Stimulated activated CD8-positive, alpha-beta memory T cell treated with anti-CD3 and anti-CD28 coated beads, Interleukin-15, amount 100 ng/mL, for 48 hours (primary cell): ENCODE results near the gene PLA2G5.

Source experiments
- DNase-seq, 2 donors: peaks; one replicate each; pipeline ENCODE4 v3.0.0-alpha.2; 2020; ENCODE audit warnings: low read depth in 2 of 2

The PLA2G5 gene

DNA sequence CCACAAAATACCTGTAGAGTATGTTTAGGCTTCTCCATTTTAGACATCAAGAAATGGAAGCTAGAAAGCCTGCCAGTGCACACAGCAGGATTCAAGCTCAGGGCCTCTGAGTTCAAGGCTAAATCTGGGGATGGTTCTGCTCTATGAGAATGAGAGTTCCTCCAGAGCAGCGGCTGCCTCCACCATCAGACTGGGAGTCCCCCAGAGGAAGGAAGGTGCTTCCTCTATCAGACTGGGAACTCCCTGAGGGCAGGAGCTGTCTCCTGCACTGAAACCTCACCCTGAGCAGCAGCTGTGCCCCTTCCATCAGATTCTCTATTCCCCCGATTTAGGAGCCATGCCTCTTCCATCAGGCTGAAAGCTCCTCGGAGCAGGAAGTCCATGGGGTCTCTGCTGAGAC, 20.1 kb downstream of the PLA2G5 start:
- no peak for DNase-seq

DNA sequence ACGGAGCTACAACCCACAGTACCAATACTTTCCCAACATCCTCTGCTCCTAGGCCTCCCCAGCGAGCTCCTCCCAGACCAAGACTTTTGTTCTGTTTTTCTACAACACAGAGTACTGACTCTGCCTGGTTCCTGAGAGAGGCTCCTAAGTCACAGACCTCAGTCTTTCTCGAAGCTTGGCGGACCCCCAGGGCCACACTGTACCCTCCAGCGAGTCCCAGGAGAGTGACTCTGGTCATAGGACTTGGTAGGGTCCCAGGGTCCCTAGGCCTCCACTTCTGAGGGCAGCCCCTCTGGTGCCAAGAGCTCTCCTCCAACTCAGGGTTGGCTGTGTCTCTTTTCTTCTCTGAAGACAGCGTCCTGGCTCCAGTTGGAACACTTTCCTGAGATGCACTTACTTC, 20.6 kb downstream of the PLA2G5 start:
- DNase-seq: no peak

DNA sequence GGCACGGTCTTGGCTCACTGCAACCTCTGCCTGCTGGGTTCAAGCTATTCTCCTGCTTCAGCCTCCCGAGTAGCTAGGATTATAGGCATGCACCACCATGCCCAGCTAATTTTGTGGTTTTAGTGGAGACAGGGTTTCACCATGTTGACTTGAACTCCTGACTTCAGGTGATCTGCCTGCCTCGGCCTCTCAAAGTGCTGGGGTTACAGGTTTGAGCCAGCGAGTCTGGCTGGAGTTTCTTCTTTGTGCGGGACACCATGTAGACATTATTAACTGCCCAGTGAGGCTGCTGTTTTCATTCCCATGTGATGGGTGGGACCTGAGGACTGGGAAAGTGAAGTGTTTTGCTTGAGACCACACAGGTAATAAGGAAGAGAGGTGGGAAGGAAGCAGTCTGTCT, 23.3 kb downstream of the PLA2G5 start:
- no peak for DNase-seq

DNA sequence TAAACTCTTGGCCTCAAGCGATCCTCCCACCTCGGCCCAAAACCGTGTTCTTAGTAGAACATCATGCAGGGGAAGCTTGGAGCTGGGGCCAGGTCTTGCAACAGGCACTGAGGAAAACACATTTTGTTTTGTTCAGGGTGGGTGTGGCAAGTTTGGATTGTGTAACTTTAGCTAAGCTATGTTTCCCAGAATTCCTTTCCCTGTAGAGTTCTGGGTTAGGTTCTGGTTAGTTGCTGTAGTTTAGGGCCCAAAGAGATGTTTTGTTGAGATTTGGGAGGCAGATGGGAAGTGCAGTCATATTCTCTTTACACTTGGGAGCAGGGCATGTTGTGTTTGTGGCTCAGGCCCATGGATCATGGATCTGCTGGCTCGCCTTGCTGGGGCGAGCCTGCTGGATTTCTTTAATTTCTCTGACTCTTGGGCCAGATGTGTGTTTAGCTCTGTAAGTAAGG, 24.0 kb downstream of the PLA2G5 start:
- DNase-seq: no peak

DNA sequence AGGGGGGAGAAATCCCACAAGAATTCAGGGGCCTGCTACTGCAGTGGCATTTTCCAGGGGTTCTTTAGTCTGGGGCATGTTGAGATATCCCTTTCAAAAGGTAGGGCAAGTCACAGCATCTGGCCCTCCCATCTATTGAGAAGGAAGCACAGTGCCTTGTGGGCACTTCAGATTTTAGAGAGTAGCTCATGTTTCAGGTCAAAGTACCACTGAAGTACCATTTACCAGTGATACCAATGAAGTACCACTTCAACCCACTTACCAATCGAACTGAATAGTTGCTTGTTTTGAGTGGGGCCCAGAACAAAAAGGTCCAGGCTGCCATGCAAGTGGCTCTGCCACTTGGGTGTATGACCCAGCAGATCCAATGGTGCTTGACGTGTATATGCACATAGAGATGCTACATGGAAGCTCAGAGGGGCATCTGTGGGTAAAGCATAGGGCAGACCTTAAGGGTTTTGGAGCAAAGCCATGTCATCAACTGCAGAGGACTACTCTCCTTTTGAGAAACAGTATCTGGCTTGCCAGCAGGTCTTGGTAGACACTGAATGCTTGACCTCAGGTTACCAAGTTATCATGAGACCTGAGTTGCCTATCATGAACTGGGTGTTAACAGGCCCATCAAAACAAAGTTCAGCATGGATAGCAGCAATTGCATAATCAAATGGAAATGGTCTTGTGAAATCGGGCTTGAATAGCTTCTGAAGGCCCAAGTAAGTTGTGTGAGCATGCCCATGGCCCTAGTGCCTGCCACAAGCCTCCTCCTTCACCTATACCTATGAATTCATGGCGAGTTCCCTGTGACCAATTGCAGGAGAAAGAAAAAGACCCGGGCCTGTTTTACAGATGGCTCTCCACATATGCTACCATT, 25.8 kb downstream of the PLA2G5 start:
- DNase-seq: no peak

DNA sequence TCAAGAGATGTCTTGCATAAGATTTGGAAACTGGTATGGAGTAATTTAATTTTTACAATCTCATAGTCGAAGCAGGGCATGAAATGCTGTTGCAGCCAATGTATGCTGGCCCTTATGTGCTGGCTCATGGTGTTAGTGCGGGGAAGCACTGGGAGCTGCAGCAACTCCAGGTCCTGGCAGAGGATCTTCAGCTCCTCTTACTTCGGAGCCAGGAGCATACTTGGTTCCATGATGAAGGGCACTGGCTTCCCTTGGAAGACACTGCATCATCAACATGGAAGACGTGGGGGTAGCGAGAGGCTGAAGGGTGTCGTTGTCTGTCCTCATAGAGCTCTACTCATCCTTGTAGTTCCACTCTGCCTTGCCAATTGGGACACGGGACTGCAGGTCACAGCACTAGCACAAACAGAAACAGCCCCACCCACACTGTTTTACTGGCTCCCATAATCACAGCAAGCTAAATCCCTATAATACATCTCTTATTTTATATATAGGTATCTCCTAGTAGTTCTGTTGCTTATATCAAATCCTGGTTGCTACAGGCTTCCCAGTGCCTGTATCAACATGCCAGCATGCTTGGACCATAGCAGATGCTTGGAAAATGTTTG, 26.9 kb downstream of the PLA2G5 start:
- DNase-seq: no peak

DNA sequence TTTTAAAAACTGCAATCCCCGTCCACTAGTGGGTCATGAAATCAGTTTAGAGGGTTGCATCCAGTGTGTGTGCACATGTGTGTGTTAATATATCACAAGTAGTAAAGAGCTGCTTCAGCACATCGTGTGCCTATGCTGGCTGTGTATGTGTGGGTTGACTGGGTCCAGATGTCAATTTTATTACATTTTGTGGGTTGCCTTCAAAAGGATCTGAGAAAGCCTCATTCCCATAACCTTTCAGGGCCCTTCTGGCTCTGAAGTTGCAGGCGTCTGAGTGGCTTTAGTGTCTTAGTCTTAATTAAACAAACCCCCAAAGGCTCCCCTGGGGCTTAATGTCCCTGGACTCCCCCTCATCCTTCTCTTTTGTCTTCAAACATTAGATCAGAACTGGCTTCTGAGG, 29.5 kb downstream of the PLA2G5 start:
- DNase-seq: no peak

DNA sequence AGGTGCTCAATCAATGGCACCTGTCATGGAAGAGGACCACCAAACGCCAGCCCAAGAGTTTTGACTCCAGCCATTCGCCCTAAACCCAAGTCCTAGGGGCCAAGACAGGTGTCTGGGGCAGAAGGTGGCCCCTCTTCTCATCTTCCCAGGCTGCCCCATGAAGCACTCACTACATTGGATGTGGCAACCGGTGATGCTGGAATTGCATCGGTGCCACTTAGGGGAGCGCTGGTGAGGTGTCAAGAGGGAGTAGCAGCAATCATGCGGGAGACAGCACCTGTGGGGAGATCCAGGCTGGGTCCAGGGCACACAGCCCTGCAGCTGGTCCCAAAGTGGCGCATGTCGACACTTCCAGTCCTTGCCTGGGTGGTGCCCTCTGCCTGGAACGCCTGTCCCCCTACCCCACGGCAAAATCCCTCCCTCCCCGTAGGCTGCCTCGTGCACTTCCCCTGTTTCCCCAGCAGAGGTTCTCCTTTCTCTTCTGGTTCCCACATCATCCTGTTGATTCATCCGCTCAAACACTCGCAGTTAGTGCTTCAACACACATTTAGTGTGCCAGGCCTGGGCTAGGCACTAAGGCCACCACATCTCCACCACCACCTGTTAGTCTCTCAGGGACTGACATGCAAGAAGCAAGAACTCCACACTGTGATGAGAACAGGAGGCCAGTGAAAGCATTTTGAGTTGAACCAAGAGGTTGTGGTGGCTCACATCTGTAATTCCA, 30.8 kb downstream of the PLA2G5 start:
- no peak for DNase-seq

DNA sequence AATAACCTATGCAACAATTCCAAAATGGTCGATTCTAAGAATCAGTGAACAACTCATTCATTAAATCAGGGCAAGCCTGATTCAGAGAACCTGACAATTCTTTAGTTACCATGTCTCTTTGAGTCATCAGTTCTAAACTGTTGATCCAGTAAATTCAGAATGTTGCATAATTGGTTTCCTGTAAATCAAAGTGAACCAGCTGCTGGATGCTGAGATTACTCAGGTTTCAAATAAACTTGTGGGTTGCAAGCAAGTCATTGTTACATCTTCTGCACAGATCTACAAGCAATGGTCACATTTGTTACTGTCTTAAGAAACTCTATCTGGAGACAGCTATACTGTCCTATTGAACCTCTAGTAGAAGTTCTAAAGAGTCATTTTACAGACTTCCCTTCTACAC, 32.9 kb downstream of the PLA2G5 start:
- no peak for DNase-seq

DNA sequence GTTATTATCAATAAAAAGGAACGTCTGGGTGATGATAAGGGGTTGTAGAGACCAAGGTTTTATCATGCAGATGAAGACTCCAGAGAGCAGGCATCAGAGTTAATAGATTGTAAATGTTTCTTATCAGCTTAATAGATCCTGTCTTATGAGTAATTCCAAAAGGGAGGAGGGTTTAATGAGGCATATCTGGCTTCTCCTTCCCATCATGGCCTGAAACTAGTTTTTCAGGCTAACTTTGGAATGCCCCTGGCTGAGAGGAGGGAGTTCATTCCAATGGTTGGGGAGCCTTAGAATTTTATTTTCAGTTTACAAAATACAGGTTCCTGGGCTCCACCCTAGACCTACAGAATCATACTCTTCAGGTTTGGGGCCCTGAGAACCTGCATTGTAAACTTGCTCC, 35.9 kb downstream of the PLA2G5 start:
- no peak for DNase-seq

DNA sequence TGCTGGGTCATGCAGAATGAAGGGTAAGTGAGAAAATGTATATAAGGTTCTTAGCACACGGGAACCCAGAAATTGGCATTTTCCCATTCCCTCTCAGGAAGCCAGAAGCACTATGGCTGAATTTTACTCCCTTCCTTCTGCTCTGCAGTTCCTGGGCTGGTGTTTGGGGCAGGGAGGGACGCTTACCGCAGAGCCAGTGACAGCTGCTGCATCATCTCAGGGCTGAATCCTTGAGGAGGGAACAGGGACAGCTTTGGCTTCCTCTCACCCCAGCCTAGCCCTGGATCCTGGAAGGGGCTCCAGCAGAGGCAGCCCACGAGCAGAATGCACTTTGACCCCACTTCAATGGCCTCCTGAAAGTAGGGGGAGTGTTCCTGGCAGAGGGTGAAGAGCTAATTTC, 37.4 kb downstream of the PLA2G5 start:
- no peak for DNase-seq

DNA sequence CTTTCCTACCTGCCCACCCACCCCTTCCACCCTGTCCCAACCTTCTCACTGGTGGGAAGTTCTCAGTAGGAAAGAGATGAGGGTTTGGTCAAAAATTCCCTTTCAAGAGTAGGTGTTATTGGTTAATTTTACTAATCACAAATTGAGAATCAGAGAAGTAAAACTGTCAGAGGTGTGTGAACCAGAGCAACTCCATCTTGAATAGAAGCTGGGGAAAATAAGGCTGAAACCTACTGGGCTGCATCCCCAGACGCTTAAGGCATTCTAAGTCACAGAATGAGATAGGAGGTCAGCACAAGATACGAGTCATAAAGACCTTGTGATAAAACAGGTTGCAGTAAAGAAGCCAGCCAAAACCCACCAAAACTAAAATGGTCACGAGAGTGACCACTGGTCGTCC, 37.8 kb downstream of the PLA2G5 start:
- DNase-seq: no peak

DNA sequence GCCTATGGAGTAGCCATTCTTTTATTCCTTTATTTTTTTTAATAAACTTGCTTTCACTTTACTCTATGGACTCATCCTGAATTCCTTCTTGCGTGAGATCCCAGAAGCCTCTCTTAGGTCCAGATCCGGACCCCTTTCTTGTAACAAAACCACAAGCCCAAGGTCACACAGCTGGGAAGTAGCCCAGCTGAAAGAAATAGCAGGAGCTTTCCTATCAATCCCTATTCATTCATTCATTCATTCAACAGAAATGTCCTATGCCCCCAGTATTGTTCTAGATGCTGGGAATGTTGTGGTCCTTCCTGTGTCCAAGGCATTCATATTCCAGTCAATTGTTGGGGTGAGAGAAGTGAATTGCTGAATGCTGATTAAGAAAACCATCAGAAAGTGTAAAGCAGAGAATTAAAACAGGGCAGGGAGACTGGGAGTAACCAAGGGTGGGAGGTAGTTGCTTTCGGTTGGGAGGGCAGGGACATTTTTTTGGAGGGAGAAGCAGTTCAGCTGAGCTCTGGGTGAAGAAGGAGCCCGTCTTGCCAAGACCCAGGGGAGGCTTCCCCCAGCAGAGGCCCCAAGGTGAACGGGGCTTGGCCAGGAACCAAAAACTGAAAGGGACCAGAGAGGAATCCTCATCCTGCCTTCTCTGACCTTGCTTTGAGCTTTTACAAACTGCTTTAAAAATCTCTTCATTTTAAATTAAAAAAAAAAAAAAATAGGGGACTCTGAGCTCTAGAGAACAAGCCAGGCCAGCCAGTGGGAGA, 38.6 kb downstream of the PLA2G5 start:
- DNase-seq: no peak

DNA sequence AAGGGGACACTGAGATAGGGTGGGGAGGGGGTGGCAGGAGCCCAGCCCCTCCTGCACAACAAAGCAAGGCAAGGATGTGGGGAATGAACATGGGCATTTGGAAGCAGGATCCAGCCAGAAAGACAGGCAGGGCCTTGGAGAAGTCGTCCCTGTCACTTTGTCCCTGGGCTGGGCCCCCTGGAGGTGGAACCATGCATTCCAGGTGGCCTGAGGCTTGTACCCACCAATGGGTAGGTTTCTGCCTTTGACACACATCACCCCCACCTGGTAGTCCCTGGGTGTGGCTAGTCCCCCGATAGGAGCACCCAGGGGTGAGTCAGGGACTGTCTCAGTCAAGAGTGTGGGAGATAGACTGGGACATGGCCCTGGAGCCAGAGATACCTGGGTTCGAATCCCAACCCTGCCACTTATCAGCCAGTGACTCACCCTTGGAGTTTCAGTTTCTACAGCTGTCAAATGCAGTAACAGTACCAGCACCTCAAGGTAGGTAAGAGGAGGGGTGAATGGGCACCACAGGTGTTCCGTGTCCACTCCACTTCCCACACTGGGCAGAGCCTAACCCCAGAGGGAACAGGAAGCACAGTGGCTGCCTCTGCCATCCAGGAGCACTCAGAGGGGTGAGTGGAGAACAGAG, 39.3 kb downstream of the PLA2G5 start:
- DNase-seq: no peak

DNA sequence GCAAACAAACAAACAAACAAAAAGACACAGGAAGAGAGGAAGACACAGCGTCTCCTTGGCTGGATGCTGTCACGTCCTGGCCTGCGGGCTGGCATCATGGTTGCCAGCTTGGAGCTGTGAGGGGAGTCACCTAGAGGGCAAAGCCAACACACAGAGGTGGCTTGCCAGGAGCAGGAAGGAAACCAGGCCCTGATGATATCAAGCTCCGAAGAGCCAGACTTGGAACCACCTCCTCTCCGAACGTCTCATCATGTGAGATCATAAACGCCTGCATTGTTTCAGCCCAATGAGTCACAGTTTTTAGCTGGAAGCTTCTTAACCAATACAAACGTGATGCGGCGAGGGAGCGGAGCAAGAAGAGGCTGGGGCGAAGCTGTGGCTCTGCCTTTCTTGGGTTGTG, 40.7 kb downstream of the PLA2G5 start:
- no peak for DNase-seq

DNA sequence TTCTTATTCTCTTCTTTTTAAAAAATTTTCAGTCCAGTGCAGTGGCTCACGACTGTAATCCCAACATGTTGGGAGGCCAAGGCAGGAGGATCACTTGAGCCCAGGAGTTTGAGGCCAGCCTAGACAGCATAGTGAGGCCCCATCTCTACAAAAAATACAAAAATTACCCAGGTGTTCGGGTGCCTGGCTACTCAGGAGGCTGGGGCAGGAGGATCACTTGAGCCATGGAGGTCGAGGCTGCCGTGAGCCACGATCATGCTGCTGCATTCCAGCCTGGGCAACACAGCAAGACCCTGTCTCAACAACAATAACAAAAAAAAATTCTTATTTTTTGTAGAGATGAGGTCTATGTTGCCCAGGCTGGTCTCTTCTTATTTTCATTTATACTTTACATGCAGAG, 41.5 kb downstream of the PLA2G5 start:
- no peak for DNase-seq

DNA sequence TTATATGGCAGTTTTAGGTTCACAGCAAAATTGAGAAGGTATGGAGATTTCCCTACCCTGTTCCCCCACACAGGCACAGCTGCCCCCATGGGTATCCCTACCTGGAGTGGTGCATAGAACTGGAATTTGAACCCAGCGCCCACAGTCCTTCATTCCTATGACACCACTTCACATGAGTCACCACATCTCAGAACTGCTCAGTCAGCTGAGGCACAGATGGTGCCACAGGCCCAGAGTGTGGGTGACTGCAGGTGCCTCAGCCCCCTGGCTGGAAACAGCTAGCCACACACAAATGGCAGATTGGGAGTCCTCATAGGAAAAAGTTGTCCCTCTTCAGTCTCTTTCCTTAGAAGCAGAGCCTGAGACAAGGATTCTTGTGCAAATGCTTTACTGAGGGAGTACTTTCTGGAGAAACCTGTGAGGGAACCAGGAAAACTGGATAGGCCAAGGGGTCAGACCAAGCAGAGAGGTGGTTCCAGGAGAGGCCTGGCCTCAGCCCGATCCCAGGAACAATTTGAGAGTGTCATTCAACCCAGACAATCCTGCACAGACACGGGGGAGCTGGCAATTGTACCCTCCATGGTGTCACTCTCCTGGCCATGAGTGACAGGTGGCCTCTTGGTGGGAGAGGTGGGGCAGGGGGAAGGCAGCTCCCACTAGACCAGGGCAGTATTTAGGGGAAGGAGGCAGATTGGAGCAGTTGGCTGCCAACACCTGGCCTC, 42.4 kb downstream of the PLA2G5 start:
- no peak for DNase-seq

DNA sequence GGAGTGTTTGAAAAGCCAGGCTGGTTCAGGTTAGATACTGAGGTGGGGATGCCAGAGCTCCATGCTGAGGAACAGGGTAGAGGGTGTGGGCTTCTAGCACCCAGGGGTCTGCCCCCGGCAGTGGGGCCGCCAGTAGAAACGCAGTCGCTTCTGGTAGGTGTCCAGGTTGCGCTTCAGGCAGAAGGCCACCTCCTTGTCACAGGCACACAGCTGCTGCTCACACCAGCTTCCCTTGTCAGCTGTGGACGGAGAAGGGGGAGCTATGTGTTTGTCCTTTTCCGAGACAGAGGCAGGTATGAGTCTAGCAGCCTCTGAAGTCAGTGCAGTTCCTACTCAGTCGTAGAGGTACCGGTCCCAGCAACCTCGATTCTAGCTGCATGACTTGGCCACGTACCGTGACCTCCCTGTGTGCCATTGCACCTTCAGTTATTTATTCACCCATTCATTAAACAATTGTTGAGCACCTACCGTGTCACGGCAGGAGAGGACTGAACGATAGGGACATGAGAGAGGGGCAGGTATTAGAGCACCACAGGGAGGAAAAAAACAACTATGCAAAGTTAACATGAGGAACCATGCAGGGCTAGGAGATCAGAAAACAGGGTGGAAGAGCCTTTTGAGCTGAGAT, 44.1 kb downstream of the PLA2G5 start:
- DNase-seq: no peak

DNA sequence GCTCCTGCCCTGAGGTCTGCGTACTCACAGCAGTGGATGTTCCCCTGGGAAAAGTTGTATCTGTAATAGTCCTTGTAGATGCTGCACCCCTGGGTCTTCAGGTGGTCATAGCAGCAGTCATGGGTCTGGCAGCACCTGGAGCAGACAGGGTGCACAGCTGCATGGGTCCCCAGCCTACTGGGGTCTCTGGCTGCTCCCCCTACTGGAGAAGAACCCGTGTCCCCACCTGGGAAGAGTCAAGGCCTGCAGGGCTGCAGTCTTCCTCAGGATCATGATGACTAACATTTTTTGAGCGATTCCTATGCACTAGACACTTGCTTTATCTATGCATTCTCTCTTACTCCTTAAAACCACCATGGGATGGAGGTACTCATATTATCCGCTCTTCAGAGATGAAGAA, 45.5 kb downstream of the PLA2G5 start:
- DNase-seq: no peak

DNA sequence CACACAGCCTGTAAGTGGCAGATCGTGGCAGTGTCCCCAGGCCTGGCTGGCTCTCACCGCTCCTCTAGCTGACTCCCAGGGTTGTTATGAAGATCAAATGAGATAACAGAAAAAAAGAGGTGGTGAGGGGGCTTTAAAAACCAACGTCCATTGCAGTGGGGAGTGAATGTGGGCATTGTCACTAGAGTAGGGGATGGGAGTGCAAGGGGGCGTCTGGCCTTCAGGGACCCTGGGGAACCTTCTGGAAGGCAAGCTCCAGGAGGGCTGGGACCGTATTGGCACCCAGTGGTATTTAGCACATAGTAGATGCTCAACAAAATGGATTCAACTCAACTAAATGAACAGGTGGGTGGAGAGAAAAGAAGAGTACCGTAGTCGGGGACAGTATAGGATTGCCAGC, 45.9 kb downstream of the PLA2G5 start:
- DNase-seq: no peak

DNA sequence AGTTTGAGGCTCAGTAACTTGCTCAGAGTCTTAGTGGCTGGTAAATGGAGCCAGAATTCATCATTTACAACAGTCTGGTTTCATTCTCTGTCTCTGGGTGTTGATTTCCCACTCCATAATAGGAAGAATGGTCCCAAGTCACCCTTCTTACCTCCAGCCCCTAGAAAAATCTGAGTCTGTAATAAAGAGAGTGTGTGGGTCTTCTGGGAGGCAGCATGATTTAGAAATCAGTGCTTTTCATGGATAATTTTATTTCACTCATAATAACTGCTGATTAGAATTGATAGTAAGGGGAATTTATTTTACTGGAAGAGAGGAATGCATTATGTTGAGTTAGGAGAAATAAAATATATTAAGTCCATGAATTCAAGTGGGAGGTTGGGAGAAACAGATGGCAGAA, 47.2 kb downstream of the PLA2G5 start:
- no peak for DNase-seq
